K562 (cell line): ENCODE measurements around the gene ERN1. TPM values are rescaled to one million over a fixed set of nuclear protein-coding genes. Genes with fewer than 3 reads are reported as not detected.

Source experiments
- CUX1 ChIP-seq: fragments of 200-800 bp; sonication (Bioruptor generic); IDR thresholded peaks from 2 replicates; pipeline ENCODE4 v1.6.1; 2016; ENCODE audit warnings: missing genetic modification characterization, missing compliant biosample characterization
- HBP1 ChIP-seq: fragments of 450-650 bp; formaldehyde crosslinking; IDR thresholded peaks from 2 replicates; pipeline ENCODE4 v1.4.0; 2022; ENCODE audit warnings: missing genetic modification characterization
- KAT7 ChIP-seq: sonication (generic); formaldehyde crosslinking; IDR thresholded peaks from 2 replicates; pipeline ENCODE4 v1.8.0; 2022; ENCODE audit warnings: missing genetic modification reagents, mild to moderate bottlenecking, borderline replicate concordance
- KLF16 ChIP-seq: IDR thresholded peaks from 2 replicates; pipeline ENCODE4 v1.6.1; 2016; ENCODE audit warnings: antibody characterized with exemption
- NR2F6 ChIP-seq: fragments of 450-650 bp; formaldehyde crosslinking; IDR thresholded peaks from 2 replicates; pipeline ENCODE4 v1.4.0; 2020; ENCODE audit warnings: mild to moderate bottlenecking
- RREB1 ChIP-seq: fragments of 250-450 bp; sonication (Bioruptor Pico); IDR thresholded peaks from 2 replicates; pipeline ENCODE4 v1.4.0; 2020
- ZC3H4 ChIP-seq: sonication (generic); formaldehyde crosslinking; IDR thresholded peaks from 2 replicates; pipeline ENCODE4 v1.9.0; 2021; ENCODE audit warnings: missing genetic modification reagents, borderline replicate concordance
- ZNF184 ChIP-seq: sonication (generic); formaldehyde crosslinking; IDR thresholded peaks from 2 replicates; pipeline ENCODE4 v1.5.0; 2020; ENCODE audit warnings: missing genetic modification reagents
- ZNF232 ChIP-seq: sonication (generic); formaldehyde crosslinking; IDR thresholded peaks from 2 replicates; pipeline ENCODE4 v1.8.0; 2022; ENCODE audit warnings: mild to moderate bottlenecking, missing genetic modification reagents
- ZNF263 ChIP-seq: sonication (generic); formaldehyde crosslinking; IDR thresholded peaks from 2 replicates; pipeline ENCODE4 v1.8.0; 2022; ENCODE audit warnings: mild to moderate bottlenecking, missing genetic modification reagents, borderline replicate concordance
- polyA plus RNA-seq, 8 experiments: library from polyadenylated mRNA; depleted of rRNA in 4 of 8; stranded (reverse) in 5 of 8; unstranded in 3 of 8; fragments of >200 nt; fragmentation: Nextera tagmentation in 2 of 8; fragmentation: Illumina TruSeq in 1 of 8; extraction: Ambion mirVana in 2 of 8; extraction: Trizol in 1 of 8; gene quantifications; 2 replicates each; pipeline versions ENCODE4 v1.2.1 to v1.2.3, GENCODE V29; 2011 to 2014; ENCODE audit warnings: inconsistent platforms in 1 of 8, missing spikeins in 1 of 8
- total RNA-seq, 7 experiments: library from RNA; depleted of rRNA in 6 of 7; stranded (reverse); fragments of >200 nt in 6 of 7; fragmentation: Illumina TruSeq in 2 of 7; extraction: Trizol in 2 of 7; gene quantifications; 2 replicates each; pipeline versions ENCODE4 v1.2.1 to v1.2.3, GENCODE V29; 2011 to 2021; ENCODE audit warnings: low replicate concordance in 1 of 7

ERN1 gene
- total and polyA plus RNA-seq, 9 of the 15 experiments (the other 6 are each of a cell fraction or from before 2014, with no cell fraction given) = 2.1 to 22.5 (median 7.3) TPM

GRCh38 chr17:64004903-64005733 lies 124.8 kb downstream of the ERN1 start (continued):
- TF ChIP-seq RREB1 (CRISPR knock-in tag) (no peak), ZNF232 (CRISPR knock-in tag) (no peak), NR2F6 (no peak), ZNF263 (peak; percentile 89), CUX1 (no peak), KAT7 (CRISPR knock-in tag) (0 out of 2 replicates have a peak, but pooled peaks have one; percentile 18), ZC3H4 (CRISPR knock-in tag) (0 out of 2 replicates have a peak, but pooled peaks have one; percentile 31), KLF16 (no peak), HBP1 (no peak), ZNF184 (CRISPR knock-in tag) (no peak)
